Hematopoietic multipotent progenitor cell treated with erythropoietin and hydrocortisone succinate and interleukin-3 and kit ligand, for 6 days (in vitro differentiated cells): Measurements from ENCODE around the gene MAP3K20.
"Not testable (repeated sequence)": the region's sequence is repeated elsewhere in the genome, so short reads cannot be mapped to it uniquely, and the experiment has no call there.

Experiments
- DNase-seq: peaks from one replicate; pipeline ENCODE4 v3.0.0-alpha.2; 2015

The MAP3K20 gene

GRCh38 chr2:173287594-173287993 is 211.9 kb downstream of the MAP3K20 start:
- DNase-seq, result no peak

- DNase-seq, result no peak
These were observed 212.9 kb downstream of the MAP3K20 start for GRCh38 chr2:173288561-173288960.

- DNase-seq, result peak; percentile 12
These were observed 214.4 kb downstream of the MAP3K20 start for GRCh38 chr2:173290046-173290445.

GRCh38 chr2:173290518-173290917 is 214.9 kb downstream of the MAP3K20 start:
- no peak for DNase-seq

- peak; percentile 33 for DNase-seq
These were observed 215.8 kb downstream of the MAP3K20 start for GRCh38 chr2:173291412-173291811.

GRCh38 chr2:173296235-173296634 is 220.6 kb downstream of the MAP3K20 start:
- DNase-seq, result no peak

- no peak for DNase-seq
These were observed 223.0 kb downstream of the MAP3K20 start for GRCh38 chr2:173298536-173299097.

- no peak for DNase-seq
These were observed 224.1 kb downstream of the MAP3K20 start for GRCh38 chr2:173299764-173300163.

- peak; percentile 76 for DNase-seq
These were observed 224.8 kb downstream of the MAP3K20 start for GRCh38 chr2:173300458-173300857.

- not testable (repeated sequence) for DNase-seq
These were observed 225.9 kb downstream of the MAP3K20 start for GRCh38 chr2:173301549-173301948.

- DNase-seq, result no peak
These were observed 229.7 kb downstream of the MAP3K20 start for GRCh38 chr2:173305303-173305702.

- DNase-seq, result peak; percentile 26
These were observed 231.6 kb downstream of the MAP3K20 start for GRCh38 chr2:173307293-173307692.

GRCh38 chr2:173309370-173309769 is 233.7 kb downstream of the MAP3K20 start:
- DNase-seq, result not testable (repeated sequence)

- no peak for DNase-seq
These were observed 236.4 kb downstream of the MAP3K20 start for GRCh38 chr2:173311844-173312606.
